GM10266 (cell line): ENCODE results near the gene MYO1A.

ENCODE experiments used
- DNase-seq: peaks from one replicate; pipeline ENCODE4 v3.0.0; 2012; ENCODE audit errors: extremely low spot score
- TF ChIP-seq, protein P1 (sequence below): IDR thresholded peaks from 2 replicates; pipeline ENCODE4 v1.5.1; 2012; ENCODE audit warnings: mild to moderate bottlenecking, low read depth; ENCODE audit not compliant: control insufficient read depth, insufficient read depth; ENCODE audit errors: missing control alignments

Gene MYO1A

DNA sequence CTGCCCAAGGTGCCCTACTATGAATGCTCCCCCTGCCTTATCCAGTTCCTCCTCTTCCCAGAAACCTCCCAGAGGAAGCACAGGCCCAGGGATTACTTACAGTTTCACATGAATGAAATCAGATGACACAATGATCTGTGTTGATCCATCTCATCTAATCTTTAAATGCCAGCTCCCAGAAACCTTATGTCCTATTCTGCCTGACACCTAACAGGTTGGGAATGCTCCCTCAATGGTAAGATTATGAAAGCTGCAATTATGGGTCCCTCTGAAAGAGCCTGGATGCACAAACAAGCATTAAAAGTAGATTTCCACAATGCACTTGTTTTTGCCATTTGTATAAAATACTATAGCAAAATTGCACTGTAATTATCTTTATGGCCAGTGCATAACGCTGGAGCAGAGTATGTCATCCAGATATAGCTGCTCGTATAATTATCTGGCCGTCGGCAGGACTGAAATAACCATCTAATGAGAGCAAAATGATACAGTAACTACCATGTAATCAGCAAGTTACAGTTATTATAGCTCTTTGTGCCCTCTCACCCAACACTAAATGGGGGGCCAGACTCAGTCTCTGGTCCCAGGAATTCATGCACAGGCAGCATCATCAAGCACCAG, 39.2 kb downstream of the MYO1A start:
- no peak for DNase-seq
- TF ChIP-seq, protein P1, sequence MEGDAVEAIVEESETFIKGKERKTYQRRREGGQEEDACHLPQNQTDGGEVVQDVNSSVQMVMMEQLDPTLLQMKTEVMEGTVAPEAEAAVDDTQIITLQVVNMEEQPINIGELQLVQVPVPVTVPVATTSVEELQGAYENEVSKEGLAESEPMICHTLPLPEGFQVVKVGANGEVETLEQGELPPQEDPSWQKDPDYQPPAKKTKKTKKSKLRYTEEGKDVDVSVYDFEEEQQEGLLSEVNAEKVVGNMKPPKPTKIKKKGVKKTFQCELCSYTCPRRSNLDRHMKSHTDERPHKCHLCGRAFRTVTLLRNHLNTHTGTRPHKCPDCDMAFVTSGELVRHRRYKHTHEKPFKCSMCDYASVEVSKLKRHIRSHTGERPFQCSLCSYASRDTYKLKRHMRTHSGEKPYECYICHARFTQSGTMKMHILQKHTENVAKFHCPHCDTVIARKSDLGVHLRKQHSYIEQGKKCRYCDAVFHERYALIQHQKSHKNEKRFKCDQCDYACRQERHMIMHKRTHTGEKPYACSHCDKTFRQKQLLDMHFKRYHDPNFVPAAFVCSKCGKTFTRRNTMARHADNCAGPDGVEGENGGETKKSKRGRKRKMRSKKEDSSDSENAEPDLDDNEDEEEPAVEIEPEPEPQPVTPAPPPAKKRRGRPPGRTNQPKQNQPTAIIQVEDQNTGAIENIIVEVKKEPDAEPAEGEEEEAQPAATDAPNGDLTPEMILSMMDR: no peak

DNA sequence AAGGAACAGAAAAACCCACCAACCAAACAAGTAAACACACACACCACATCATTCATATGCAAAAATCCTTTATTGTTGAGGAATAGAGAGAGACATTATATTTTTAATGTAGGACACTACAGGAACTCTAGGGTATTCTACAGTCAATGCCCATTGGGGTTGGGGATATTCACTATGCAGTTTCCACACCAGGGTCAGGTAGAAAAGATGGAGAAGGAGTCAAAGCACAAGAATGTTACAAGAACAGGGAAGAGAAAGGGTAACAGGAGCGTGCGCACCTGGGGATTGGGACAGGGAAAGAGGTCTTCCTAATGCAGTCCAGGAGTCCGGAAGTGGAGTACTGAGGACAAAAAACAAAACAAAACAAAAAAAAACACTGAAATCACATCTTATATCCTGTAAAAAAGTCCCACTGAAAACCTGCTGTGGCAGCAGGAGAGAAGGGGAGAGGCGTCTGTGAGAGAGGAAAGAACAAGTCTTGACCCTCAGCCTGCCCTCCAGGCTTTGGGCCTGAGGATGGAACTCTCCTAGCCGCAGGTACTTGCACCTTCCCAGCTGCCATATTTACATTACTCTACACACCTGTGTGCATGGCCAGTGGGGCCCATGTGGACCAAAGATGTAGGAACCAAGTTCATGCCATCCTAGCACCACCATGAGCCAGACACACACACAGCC, 39.8 kb downstream of the MYO1A start:
- no peak for DNase-seq
- TF ChIP-seq, protein P1: no peak

DNA sequence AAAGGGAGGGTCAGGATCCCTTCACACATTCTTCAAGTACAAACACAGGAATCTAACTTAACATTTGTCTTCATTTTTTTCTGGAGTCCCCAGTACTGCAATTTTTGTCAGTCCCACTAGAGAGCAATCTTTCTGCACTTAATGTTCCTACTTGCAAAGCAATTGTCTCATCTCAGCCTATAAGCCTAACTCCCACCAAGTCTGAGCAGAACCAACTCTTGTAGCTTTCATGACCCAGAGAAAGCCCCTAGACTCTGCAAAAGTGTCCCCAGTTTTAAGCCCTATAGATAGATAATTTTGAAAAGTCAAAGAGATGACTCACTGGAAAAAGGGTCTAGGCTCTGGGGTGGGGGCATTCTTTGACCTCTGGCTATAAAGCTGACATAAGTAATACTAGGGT, 41.8 kb downstream of the MYO1A start:
- TF ChIP-seq, protein P1: peak; percentile 70
- DNase-seq: peak; percentile 73

DNA sequence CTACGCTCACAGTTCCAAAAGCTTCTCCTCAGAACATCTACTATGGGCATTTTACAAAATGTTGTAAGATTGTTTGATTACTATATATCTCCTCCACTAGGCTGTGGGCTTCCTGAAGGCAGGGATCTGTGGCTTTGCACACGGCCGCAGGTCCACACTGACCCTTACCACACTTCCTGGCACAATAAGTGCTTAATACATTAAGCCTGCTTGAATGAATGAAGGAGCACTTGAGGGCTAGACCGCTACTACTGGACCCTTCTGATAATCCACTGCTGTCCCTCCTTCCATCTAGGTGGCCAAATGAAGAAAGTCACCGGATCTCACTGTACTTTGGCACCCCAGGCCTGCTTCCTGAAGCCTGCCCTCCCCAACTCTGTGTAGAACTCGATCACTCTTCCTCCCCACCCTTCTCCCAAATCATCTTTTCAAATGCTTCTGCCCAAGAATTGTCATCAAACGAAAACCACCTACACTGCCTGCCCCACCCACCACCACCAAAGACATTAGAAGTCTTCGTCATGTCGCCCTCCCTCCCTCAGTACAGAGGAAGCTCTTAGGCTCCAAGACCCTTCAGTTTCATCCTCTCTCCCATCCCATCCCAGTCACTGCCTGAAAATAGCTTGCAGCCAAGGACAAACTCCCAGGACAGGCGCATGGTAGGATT, 43.0 kb downstream of the MYO1A start:
- no peak for DNase-seq
- TF ChIP-seq, protein P1: no peak

DNA sequence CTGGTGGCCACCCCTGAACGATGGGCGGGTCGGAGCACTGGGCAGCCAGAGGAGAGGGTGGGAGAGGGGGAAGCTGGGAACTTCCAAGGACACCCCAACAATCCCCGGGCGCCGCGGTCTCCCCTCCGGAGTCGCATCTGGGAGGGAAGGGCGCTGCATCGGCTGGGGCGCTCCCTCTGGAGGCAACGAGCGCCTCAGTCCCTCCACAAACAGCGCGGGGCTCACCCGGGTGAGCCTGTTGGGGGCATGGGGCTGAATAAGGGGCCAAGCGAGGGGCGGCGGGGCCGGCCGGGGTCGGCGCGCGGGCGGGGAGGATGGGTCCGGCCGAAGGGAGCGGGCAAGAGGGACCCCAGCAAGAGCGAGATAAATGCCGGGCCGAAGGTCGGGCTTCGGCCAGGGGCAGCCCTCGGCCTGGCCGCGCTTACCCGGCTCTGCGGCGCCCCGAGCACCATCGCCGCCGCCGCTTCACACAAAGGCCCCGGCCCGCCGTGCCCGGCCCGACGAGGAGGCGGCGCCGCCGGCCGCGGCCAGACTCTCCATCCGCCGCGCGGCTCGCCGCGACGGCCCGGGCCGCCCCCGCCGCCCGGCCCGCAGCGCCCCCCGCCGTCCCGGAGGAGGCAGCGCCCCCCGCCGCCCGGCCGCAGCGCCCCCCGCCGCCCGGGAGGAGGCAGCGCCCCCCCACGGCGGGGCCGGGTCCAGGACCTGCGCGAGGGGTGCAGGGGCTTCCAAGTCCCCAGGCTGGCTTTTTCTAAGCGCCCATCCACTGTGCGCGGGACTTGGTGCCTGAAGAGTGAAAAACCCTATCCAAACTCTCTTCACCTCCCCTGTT, 43.7 kb downstream of the MYO1A start, which contains the start of gene ZBTB39:
Gene ZBTB39 (minus strand): TSS at position 567 of the 829 bp plus-strand sequence. CDS start 1,629 bp downstream, outside the sequence.
- DNase-seq: peak; percentile 95
- TF ChIP-seq, protein P1: peak; percentile 72

DNA sequence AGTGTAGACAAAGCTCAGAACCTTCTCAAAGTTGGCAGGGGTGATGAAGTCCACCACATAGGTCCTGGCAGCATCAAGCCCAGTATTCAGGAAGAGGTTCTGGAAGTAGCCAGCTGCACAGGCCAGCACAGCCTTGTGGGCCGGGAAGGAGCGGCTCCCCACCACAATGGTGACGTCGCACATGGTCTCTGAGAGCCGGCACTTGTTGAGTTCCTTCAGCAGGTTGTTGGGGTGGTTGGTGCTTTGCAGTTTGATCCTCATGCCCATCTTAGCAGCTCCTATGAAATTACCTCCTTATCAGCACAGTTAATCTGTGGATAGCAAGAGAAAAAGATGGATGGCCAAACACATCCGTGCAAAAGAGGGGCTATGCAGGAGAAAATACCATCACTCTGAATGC, 45.3 kb downstream of the MYO1A start:
- TF ChIP-seq, protein P1: no peak
- DNase-seq: no peak
